GM12873 (cell line): Measurements from ENCODE around the gene RXRA.

Experiments
- CTCF ChIP-seq: IDR thresholded peaks from 2 replicates; pipeline ENCODE4 v1.5.1; 2012; ENCODE audit warnings: low read depth, mild to moderate bottlenecking, moderate library complexity, low read length, control low read depth; ENCODE audit not compliant: insufficient read depth; ENCODE audit errors: missing control alignments

RXRA gene

DNA sequence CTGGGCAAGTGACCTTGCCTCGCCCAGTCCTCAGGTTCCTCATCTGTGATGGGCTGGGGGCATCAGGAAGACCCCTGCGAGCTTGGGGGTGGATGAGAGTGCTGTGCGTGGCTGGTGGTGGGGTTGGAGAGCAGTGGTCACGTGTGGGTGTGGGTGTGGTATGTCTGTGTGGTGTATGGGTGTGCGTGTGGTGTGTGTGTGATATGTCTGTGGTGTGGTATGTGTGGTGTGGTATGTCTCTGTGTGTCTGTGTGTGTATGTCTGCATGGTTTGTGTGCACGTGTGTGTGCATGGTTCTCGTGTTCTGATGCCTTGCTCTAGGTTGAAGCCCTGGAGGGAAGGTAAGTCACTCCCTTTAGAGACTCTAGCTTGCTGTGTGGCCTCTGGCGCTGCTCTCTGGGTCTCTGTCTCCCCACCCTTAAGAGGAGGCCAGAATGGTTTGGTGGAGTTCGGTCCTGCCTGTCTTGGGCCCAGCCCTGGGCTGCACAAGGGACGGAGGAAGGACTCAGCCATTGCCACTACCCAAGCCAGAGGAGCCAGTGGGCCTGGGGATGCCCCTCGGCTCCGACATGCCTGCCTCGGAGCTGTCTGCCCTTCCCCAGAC is 87.0 kb downstream of the RXRA start:
- TF ChIP-seq CTCF, result no peak

GRCh38 chr9:134413890-134414623 is 87.8 kb downstream of the RXRA start:
- TF ChIP-seq CTCF, result no peak

- TF ChIP-seq CTCF, result no peak
Measured at GRCh38 chr9:134414900-134415425, 88.7 kb downstream of the RXRA start.

- no peak for TF ChIP-seq CTCF
Measured at GRCh38 chr9:134416385-134417015, 90.2 kb downstream of the RXRA start.

- TF ChIP-seq CTCF, result no peak
Measured at GRCh38 chr9:134418354-134418753, 92.1 kb downstream of the RXRA start.

DNA sequence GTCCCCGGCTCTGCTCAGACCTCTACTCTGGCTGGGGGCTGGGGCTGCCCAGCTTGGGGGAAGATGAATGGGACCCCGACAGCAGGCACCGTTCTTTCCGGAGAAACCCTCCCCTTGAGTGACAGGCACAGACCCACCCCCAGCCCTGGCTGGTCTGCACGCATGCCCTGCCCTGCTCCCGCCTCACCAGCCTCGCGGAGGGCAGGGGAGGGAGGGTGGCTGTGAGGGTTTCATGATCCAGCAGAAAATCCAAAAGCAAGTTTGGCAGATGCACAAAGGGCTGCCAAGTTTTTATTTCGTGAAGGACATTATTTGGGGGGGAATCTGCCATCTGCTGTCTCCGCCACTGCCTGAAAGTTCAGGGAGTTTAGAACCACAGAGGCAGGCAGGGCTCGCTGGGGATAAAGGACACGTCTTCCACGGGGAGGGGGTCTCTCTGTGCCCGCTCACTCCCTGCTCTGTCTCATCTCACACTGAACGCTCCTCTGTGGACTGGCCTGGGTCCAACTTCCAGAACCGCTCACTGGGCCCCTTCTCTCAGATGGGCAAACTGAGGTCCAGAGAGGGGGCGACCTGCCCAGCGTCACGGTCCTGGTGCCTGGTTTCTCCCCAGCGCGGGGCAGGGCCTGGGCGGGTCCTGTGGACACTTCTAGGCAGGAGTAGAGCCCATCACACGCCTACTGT is 92.9 kb downstream of the RXRA start:
- no peak for TF ChIP-seq CTCF

- peak; percentile 48 for TF ChIP-seq CTCF
Measured at GRCh38 chr9:134419684-134420076, 93.4 kb downstream of the RXRA start.
